Panc1 (cell line): Measurements from ENCODE around the gene ELMOD1.

ENCODE experiments used
- CTCF ChIP-seq: fragments of 450-650 bp; IDR thresholded peaks from 2 replicates; pipeline ENCODE4 v1.5.1; 2017; ENCODE audit warnings: mild to moderate bottlenecking
- POLR2AphosphoS5 ChIP-seq: IDR thresholded peaks from 2 replicates; pipeline ENCODE4 v1.6.1; 2012; ENCODE audit warnings: mild to moderate bottlenecking, low read depth, low read length, moderate library complexity
- REST ChIP-seq, 2 experiments: IDR thresholded peaks; 2 replicates each; pipeline ENCODE4 v1.6.1; 2011 to 2012; ENCODE audit warnings: low read depth in 2 of 2, control low read depth in 1 of 2, low read length in 1 of 2, mild to moderate bottlenecking in 1 of 2, moderate library complexity in 1 of 2; ENCODE audit not compliant: insufficient read depth in 1 of 2
- SIN3A ChIP-seq: IDR thresholded peaks from 2 replicates; pipeline ENCODE4 v1.6.1; 2012; ENCODE audit warnings: low read depth, mild to moderate bottlenecking, low read length, moderate library complexity, borderline replicate concordance; ENCODE audit not compliant: insufficient read depth
- TCF7L2 ChIP-seq: IDR thresholded peaks from 2 replicates; pipeline ENCODE4 v1.6.1; 2011; ENCODE audit warnings: mild to moderate bottlenecking, low read depth, low read length, inconsistent platforms

- no peak for TF ChIP-seq CTCF
- no peak for TF ChIP-seq POLR2AphosphoS5
- no peak for TF ChIP-seq REST (IDR thresholded peaks at IDR 0.05; ENCODE audit: insufficient read depth in 1 of 2, low read depth in 2 of 2, low read length in 1 of 2)
- TF ChIP-seq TCF7L2: no peak
- no peak for TF ChIP-seq SIN3A
These were observed 57.3 kb downstream of the ELMOD1 start for GRCh38 chr11:107648242-107648641.
